A549 (cell line): ENCODE results near the gene LYPD6B.

Experiments used
- CEBPB ChIP-seq, 2 experiments: fragments of >200 bp in 1 of 2; sonication (Bioruptor Twin) in 1 of 2; formaldehyde crosslinking in 1 of 2; IDR thresholded peaks; 2 replicates each; pipeline ENCODE4 v1.6.1; 2012 to 2016
- CHD4 ChIP-seq: fragments of 200-600 bp; sonication (generic); IDR thresholded peaks from 2 replicates; pipeline ENCODE4 v1.6.1; 2016; ENCODE audit warnings: antibody characterized with exemption, mild to moderate bottlenecking, borderline replicate concordance
- CTCF ChIP-seq: fragments of >200 bp; sonication (Bioruptor Twin); formaldehyde crosslinking; IDR thresholded peaks from 3 replicates; pipeline ENCODE4 v1.5.1; 2016
- EHF ChIP-seq: fragments of 250-450 bp; sonication (Bioruptor Pico); IDR thresholded peaks from 2 replicates; pipeline ENCODE4 v1.5.0; 2020; ENCODE audit warnings: mild to moderate bottlenecking
- EP300 ChIP-seq, 2 experiments: fragments of >200 bp; sonication (Bioruptor Twin); formaldehyde crosslinking; IDR thresholded peaks; 2 replicates in 1 of 2; 3 replicates in 1 of 2; pipeline ENCODE4 v1.6.1; 2016 to 2017
- KDM1A ChIP-seq: fragments of 200-600 bp; sonication (generic); IDR thresholded peaks from 2 replicates; pipeline ENCODE4 v1.6.1; 2016; ENCODE audit warnings: low read depth, mild to moderate bottlenecking
- MAFK ChIP-seq: fragments of 450-650 bp; IDR thresholded peaks from 2 replicates; pipeline ENCODE4 v1.6.1; 2014; ENCODE audit not compliant: partially characterized antibody
- MAX ChIP-seq: IDR thresholded peaks from 2 replicates; pipeline ENCODE4 v1.6.1; 2012
- NR3C1 ChIP-seq: fragments of >200 bp; sonication (Bioruptor Twin); formaldehyde crosslinking; IDR thresholded peaks from 3 replicates; pipeline ENCODE4 v1.6.1; 2017
- PBX3 ChIP-seq: IDR thresholded peaks from 2 replicates; pipeline ENCODE4 v1.6.1; 2012
- PHF8 ChIP-seq: fragments of 200-600 bp; sonication (generic); IDR thresholded peaks from 2 replicates; pipeline ENCODE4 v1.6.1; 2016; ENCODE audit warnings: low read depth, mild to moderate bottlenecking, antibody characterized with exemption, moderate library complexity, borderline replicate concordance
- POLR2A ChIP-seq: IDR thresholded peaks from 2 replicates; pipeline ENCODE4 v1.6.1; 2012; ENCODE audit warnings: mild to moderate bottlenecking, low read length
- RFX5 ChIP-seq: fragments of 450-650 bp; IDR thresholded peaks from 2 replicates; pipeline ENCODE4 v1.7.1; 2014; ENCODE audit warnings: antibody characterized with exemption, mild to moderate bottlenecking, moderate library complexity
- USF2 ChIP-seq: fragments of 450-650 bp; IDR thresholded peaks from 2 replicates; pipeline ENCODE4 v1.6.1; 2014; ENCODE audit warnings: antibody characterized with exemption

DNA sequence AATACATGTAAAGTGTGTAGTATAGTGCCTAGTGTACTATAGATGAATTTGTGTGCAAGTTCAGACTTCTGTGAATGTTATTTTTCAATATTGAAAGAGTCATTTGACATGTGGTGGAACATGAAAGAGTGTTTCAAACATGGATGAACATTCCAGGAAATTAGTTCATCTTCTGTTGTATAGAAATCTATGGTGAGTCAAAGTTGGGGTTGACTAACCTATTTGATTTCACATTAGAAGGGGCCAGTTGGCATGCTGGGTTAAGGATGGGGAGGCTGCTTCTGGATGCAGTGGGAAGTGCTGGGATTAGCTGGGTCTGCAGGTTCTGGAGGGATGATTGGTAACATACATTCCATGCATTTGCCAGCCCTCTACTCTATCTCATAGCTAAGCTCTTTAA is 50.6 kb downstream of the LYPD6B start:
- TF ChIP-seq EP300 (IDR thresholded peaks at IDR 0.05) (no peak), NR3C1 (no peak), MAFK (no peak), PHF8 (no peak), MAX (no peak), USF2 (no peak), EHF (CRISPR knock-in tag) (no peak), CTCF (no peak), POLR2A (no peak), RFX5 (no peak), PBX3 (no peak), CHD4 (no peak), CEBPB (IDR thresholded peaks at IDR 0.05) (no peak), KDM1A (no peak)
